K562 (cell line): Measurements from ENCODE around the gene PNPLA2. TPM values are rescaled to one million over a fixed set of nuclear protein-coding genes. Genes with fewer than 3 reads are reported as not detected.

ENCODE experiments used
- ARNT ChIP-seq, 2 experiments: fragments of 450-650 bp; IDR thresholded peaks; 2 replicates each; pipeline ENCODE4 v1.6.1; 2016; ENCODE audit warnings: mild to moderate bottlenecking in 1 of 2
- ATF2 ChIP-seq: sonication (generic); formaldehyde crosslinking; IDR thresholded peaks from 2 replicates; pipeline ENCODE4 v1.8.1; 2022; ENCODE audit warnings: missing genetic modification reagents
- CTCF ChIP-seq, 3 experiments: IDR thresholded peaks in 2 of 3; conservative IDR thresholded peaks in 1 of 3; 2 replicates each; pipeline ENCODE4 v1.5.1; 2011 to 2012; ENCODE audit warnings: low read length in 3 of 3, mild to moderate bottlenecking in 3 of 3, control low read depth in 2 of 3, improper control_type of control experiment in 1 of 3, inconsistent platforms in 1 of 3, low read depth in 1 of 3, mixed read lengths in 1 of 3, moderate library complexity in 1 of 3; ENCODE audit not compliant: insufficient read depth in 2 of 3
- ELF4 ChIP-seq: fragments of 450-650 bp; formaldehyde crosslinking; IDR thresholded peaks from 2 replicates; pipeline ENCODE4 v1.4.0; 2022; ENCODE audit warnings: missing genetic modification characterization
- EP400 ChIP-seq: fragments of 450-650 bp; IDR thresholded peaks from 2 replicates; pipeline ENCODE4 v1.6.1; 2017; ENCODE audit warnings: antibody characterized with exemption, mild to moderate bottlenecking, moderate library complexity
- JUND ChIP-seq, 2 experiments: IDR thresholded peaks; 2 replicates in 1 of 2; 3 replicates in 1 of 2; pipeline ENCODE4 v1.6.1; 2011; ENCODE audit warnings: borderline replicate concordance in 2 of 2, low read depth in 2 of 2, low read length in 2 of 2, improper control_type of control experiment in 1 of 2, missing biosample characterization in 1 of 2, missing genetic modification characterization in 1 of 2, missing genetic modification reagents in 1 of 2
- MAX ChIP-seq: sonication (generic); formaldehyde crosslinking; IDR thresholded peaks from 2 replicates; pipeline ENCODE4 v1.9.0; 2022; ENCODE audit warnings: mild to moderate bottlenecking, missing genetic modification reagents
- MAZ ChIP-seq, 2 experiments: fragments of 450-650 bp in 1 of 2; sonication (generic) in 1 of 2; formaldehyde crosslinking; IDR thresholded peaks in 1 of 2; conservative IDR thresholded peaks in 1 of 2; 2 replicates each; pipeline versions ENCODE4 v1.4.0 to v1.5.0; 2020; ENCODE audit warnings: mild to moderate bottlenecking in 1 of 2, missing genetic modification reagents in 1 of 2
- MNT ChIP-seq, 2 experiments: fragments of 450-650 bp; conservative IDR thresholded peaks; 2 replicates each; pipeline ENCODE4 v1.6.1; 2017; ENCODE audit warnings: mild to moderate bottlenecking in 2 of 2, moderate library complexity in 2 of 2
- NKRF ChIP-seq: fragments of 450-650 bp; IDR thresholded peaks from 2 replicates; pipeline ENCODE4 v1.6.1; 2016; ENCODE audit warnings: borderline replicate concordance
- PHB ChIP-seq: fragments of 250-450 bp; sonication (Bioruptor Pico); IDR thresholded peaks from 2 replicates; pipeline ENCODE4 v1.5.0; 2021
- PKNOX1 ChIP-seq: fragments of 450-650 bp; IDR thresholded peaks from 2 replicates; pipeline ENCODE4 v1.6.1; 2016
- ZBTB33 ChIP-seq: sonication (generic); formaldehyde crosslinking; IDR thresholded peaks from 2 replicates; pipeline ENCODE4 v1.8.1; 2023; ENCODE audit warnings: mild to moderate bottlenecking, missing genetic modification reagents
- ZFPM2 ChIP-seq: fragments of 250-450 bp; sonication (Bioruptor Pico); IDR thresholded peaks from 2 replicates; pipeline ENCODE4 v1.5.1; 2022; ENCODE audit warnings: mild to moderate bottlenecking
- ZNF551 ChIP-seq: fragments of 250-450 bp; sonication (Bioruptor Pico); IDR thresholded peaks from 2 replicates; pipeline ENCODE4 v1.5.0; 2021; ENCODE audit warnings: mild to moderate bottlenecking, moderate library complexity
- polyA plus RNA-seq, 8 experiments: library from polyadenylated mRNA; depleted of rRNA in 4 of 8; stranded (reverse) in 5 of 8; unstranded in 3 of 8; fragments of >200 nt; fragmentation: Nextera tagmentation in 2 of 8; fragmentation: Illumina TruSeq in 1 of 8; extraction: Ambion mirVana in 2 of 8; extraction: Trizol in 1 of 8; gene quantifications; 2 replicates each; pipeline versions ENCODE4 v1.2.1 to v1.2.3, GENCODE V29; 2011 to 2014; ENCODE audit warnings: inconsistent platforms in 1 of 8, missing spikeins in 1 of 8
- total RNA-seq, 7 experiments: library from RNA; depleted of rRNA in 6 of 7; stranded (reverse); fragments of >200 nt in 6 of 7; fragmentation: Illumina TruSeq in 2 of 7; extraction: Trizol in 2 of 7; gene quantifications; 2 replicates each; pipeline versions ENCODE4 v1.2.1 to v1.2.3, GENCODE V29; 2011 to 2021; ENCODE audit warnings: low replicate concordance in 1 of 7

PNPLA2 gene
- total and polyA plus RNA-seq, 9 of the 15 experiments (the other 6 are each of a cell fraction or from before 2014, with no cell fraction given), result 0.39 to 87.1 (median 8.4) TPM

- TF ChIP-seq CTCF (IDR thresholded peaks at IDR 0.05 in 2 of 3, conservative IDR thresholded peaks at IDR 0.05 in 1 of 3; ENCODE audit: insufficient read depth in 2 of 3, low read depth in 1 of 3, low read length in 3 of 3) (peak; percentile 48 to 56 (median 52)), ZFPM2 (CRISPR knock-in tag) (no peak), ATF2 (CRISPR knock-in tag) (no peak), ELF4 (CRISPR knock-in tag) (no peak), MAZ (CRISPR knock-in tag; conservative IDR thresholded peaks at IDR 0.05 in 1 of 2, IDR thresholded peaks at IDR 0.05 in 1 of 2) (peak in 1 of 2 experiments; percentile 27; a peak in 1 of 4 replicates), NKRF (peak; percentile 62), EP400 (peak; percentile 81), PKNOX1 (no peak), MNT (conservative IDR thresholded peaks at IDR 0.05) (peak; percentile 82 to 85), MAX (CRISPR knock-in tag) (peak; percentile 95), ZNF551 (CRISPR knock-in tag) (no peak), ARNT (IDR thresholded peaks at IDR 0.05) (no peak), PHB (CRISPR knock-in tag) (no peak), ZBTB33 (CRISPR knock-in tag) (peak; percentile 96), JUND (IDR thresholded peaks at IDR 0.05; ENCODE audit: borderline replicate concordance, low read depth, low read length) (no peak), JUND (tag; IDR thresholded peaks at IDR 0.05; ENCODE audit: borderline replicate concordance, low read depth, low read length) (no peak)
Observed at GRCh38 chr11:838441-839279, 19.9 kb downstream of the PNPLA2 start (continued).
